Spleen (tissue), 7 donors: ENCODE data around the gene BRD3OS.

ENCODE experiments used
- CTCF ChIP-seq, 11 experiments: fragments of 200-600 bp in 7 of 11; fragments of 450-650 bp in 4 of 11; sonication (generic) in 4 of 11; IDR thresholded peaks in 8 of 11; conservative IDR thresholded peaks in 3 of 11; 1 replicate in 7 of 11; 2 replicates in 4 of 11; pipeline versions ENCODE4 v1.4.0 to v1.8.0; 2016 to 2021; ENCODE audit warnings: antibody characterized with exemption in 11 of 11, inconsistent platforms in 4 of 11, mild to moderate bottlenecking in 1 of 11
- POLR2A ChIP-seq, 3 donors: fragments of 450-650 bp; IDR thresholded peaks; one replicate each; pipeline ENCODE4 v1.5.1; 2017; ENCODE audit warnings: antibody characterized with exemption in 3 of 3, mild to moderate bottlenecking in 1 of 3
- donor health status: DM: no; HTN: no; CAD: no; lungs with moderate emphysema.
- donor health status: DM: no; HTN: no; CAD: no.
- donor health status: DM: no; HTN: no; CAD: no.

GRCh38 chr9:133986061-133986460 is 39.2 kb upstream of the BRD3OS start:
- TF ChIP-seq CTCF (IDR thresholded peaks at IDR 0.05 in 8 of 11, conservative IDR thresholded peaks at IDR 0.05 in 3 of 11), result no peak
- TF ChIP-seq POLR2A (IDR thresholded peaks at IDR 0.05), result no peak
